Calu3 (cell line): ENCODE results near the gene TBC1D1. TPM values are rescaled to one million over a fixed set of nuclear protein-coding genes. Genes with fewer than 3 reads are reported as not detected.
"Not testable (repeated sequence)": the region's sequence is repeated elsewhere in the genome, so short reads cannot be mapped to it uniquely, and the experiment has no call there.

Experiments
- BruUV-seq: library from RNA; stranded (reverse); fragments of 400-500 nt; replicated peaks from 2 replicates; lab custom pipeline; 2021; lab: Mats Ljungman, UMichigan
- CTCF ChIA-PET: fragments of 300-600 bp; sonication (Branson Sonifier 250); formaldehyde crosslinking; loops from one replicate; lab custom pipeline; 2022; ENCODE audit warnings: antibody characterized with exemption; lab: Charles Lee
- DNase-seq: peaks from one replicate; pipeline ENCODE4 v3.0.0; 2022
- H3K27ac Mint-ChIP-seq: one replicate; pipeline ENCODE4 v1.8.0; 2022; ENCODE audit warnings: mixed read lengths; ENCODE audit not compliant: unreplicated experiment
- H3K27me3 Mint-ChIP-seq: one replicate; pipeline ENCODE4 v1.8.0; 2022; ENCODE audit warnings: mixed read lengths; ENCODE audit not compliant: unreplicated experiment
- H3K36me3 Mint-ChIP-seq: one replicate; pipeline ENCODE4 v1.8.0; 2022; ENCODE audit warnings: mild to moderate bottlenecking, moderate library complexity, mixed read lengths; ENCODE audit not compliant: insufficient read depth, unreplicated experiment
- H3K4me1 Mint-ChIP-seq: one replicate; pipeline ENCODE4 v1.8.0; 2022; ENCODE audit warnings: mild to moderate bottlenecking, low read depth, mixed read lengths; ENCODE audit not compliant: unreplicated experiment
- H3K4me3 Mint-ChIP-seq: one replicate; pipeline ENCODE4 v1.8.0; 2022; ENCODE audit warnings: mild to moderate bottlenecking, low read depth, moderate library complexity, mixed read lengths; ENCODE audit not compliant: unreplicated experiment
- H3K9me3 Mint-ChIP-seq: one replicate; pipeline ENCODE4 v1.8.0; 2022; ENCODE audit warnings: low read depth, mixed read lengths; ENCODE audit not compliant: unreplicated experiment
- intact Hi-C: fragments of 100-400 bp; cut with micrococcal nuclease; formaldehyde crosslinking; loops from one replicate; pipeline ENCODE4 v1.10.0; 2022; ENCODE audit not compliant: unreplicated experiment
- total RNA-seq: library from RNA; stranded (reverse); gene quantifications from 2 replicates; pipeline ENCODE4 v1.2.3, GENCODE V29; 2022
- TF ChIP-seq, protein P1 (sequence below): fragments of 200-600 bp; IDR thresholded peaks from one replicate; pipeline ENCODE4 v1.8.0; 2022; ENCODE audit warnings: antibody characterized with exemption; ENCODE audit not compliant: unreplicated experiment

The TBC1D1 gene
- total RNA-seq, 1 experiment from 2014 or later: 39.8 TPM

DNA sequence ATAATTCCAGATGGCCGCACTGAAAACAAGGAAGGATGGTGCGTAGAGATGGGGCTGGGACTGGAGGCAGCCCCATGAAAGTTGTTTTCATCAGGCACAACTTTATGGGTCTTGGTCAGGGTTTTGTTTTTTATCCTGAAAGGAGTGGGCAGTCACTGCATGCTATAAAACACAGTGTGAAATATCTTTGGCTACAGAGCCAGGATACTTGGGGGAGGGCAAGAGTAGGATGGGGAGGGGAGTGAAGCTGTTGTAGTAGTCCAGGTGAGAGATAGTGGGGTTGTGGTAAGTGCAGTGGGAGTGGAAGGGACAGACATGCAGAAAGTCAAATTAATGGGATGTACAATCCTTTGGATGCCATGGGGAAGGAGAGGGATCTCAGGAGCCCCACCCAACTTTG, 125.8 kb downstream of the TBC1D1 start:
- H3K9me3 Mint-ChIP-seq: no peaks in the 10 kb centered on the region
- H3K27ac Mint-ChIP-seq: no peak overlapping the region
- H3K4me1 Mint-ChIP-seq: peaks cover 2% of the 10 kb centered on the region
- no TSS peak for BruUV-seq
- TF ChIP-seq, protein P1, sequence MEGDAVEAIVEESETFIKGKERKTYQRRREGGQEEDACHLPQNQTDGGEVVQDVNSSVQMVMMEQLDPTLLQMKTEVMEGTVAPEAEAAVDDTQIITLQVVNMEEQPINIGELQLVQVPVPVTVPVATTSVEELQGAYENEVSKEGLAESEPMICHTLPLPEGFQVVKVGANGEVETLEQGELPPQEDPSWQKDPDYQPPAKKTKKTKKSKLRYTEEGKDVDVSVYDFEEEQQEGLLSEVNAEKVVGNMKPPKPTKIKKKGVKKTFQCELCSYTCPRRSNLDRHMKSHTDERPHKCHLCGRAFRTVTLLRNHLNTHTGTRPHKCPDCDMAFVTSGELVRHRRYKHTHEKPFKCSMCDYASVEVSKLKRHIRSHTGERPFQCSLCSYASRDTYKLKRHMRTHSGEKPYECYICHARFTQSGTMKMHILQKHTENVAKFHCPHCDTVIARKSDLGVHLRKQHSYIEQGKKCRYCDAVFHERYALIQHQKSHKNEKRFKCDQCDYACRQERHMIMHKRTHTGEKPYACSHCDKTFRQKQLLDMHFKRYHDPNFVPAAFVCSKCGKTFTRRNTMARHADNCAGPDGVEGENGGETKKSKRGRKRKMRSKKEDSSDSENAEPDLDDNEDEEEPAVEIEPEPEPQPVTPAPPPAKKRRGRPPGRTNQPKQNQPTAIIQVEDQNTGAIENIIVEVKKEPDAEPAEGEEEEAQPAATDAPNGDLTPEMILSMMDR: no peak
- H3K27me3 Mint-ChIP-seq: no peaks in the 10 kb centered on the region
- no peaks in the 10 kb centered on the region for H3K36me3 Mint-ChIP-seq
- CTCF ChIA-PET: no interaction called here
- intact Hi-C loops: loop anchor here (5.0 kb wide), 1 partner anchor 434 kb away; no protein-coding TSS in a partner anchor
- DNase-seq: no peak
- H3K4me3 Mint-ChIP-seq: no peak overlapping the region

DNA sequence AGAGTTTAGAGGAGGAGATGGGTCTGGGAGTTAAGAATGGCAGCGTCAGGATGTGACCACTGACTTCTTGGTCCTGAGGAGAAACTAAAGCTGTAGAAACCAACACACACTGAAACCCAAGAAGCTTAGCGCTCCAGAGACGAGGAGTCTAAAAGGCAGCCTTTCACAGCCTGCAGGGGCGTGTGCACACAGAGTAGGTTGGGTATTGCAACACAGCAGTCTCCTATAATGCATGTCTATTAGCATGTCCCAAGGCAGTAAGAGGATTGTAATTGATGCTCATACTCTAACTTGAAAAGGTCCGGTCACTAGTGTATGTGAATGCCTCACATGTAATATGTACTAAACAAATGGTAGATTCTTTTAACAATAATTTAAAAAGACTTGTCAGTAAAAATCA, 126.7 kb downstream of the TBC1D1 start:
- peaks cover 8% of the 10 kb centered on the region for H3K4me1 Mint-ChIP-seq
- no TSS peak for BruUV-seq
- no peaks in the 10 kb centered on the region for H3K36me3 Mint-ChIP-seq

DNA sequence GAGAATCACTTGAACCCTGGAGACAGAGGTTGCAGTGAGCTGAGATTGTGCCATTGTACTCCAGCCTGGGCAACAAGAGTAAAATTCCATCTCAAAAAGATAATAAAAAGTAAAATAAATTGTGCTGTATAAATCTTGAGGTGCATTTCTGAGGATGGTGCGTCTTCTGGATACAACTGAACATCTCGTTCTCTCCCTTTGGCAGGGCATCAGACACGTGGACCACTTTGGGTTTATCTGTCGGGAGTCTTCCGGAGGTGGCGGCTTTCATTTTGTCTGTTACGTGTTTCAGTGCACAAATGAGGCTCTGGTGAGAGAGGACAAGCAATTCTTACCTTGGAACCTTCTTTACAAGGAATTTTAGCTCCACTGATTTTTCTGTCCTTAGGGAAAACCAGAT, 129.5 kb downstream of the TBC1D1 start:
- Mint-ChIP-seq H3K4me3 (no peak overlapping the region), H3K27me3 (no peaks in the 10 kb centered on the region), H3K36me3 (no peaks in the 10 kb centered on the region), H3K27ac (no peak overlapping the region), H3K9me3 (no peaks in the 10 kb centered on the region), H3K4me1 (peaks cover 8% of the 10 kb centered on the region)
- no TSS peak for BruUV-seq
- intact Hi-C loops: no loop called here
- CTCF ChIA-PET: no interaction called here
- TF ChIP-seq, protein P1: no peak
- DNase-seq: no peak

More for the DNA sequence above, 126.7 kb downstream of the TBC1D1 start:
- DNase-seq: no peak
- CTCF ChIA-PET: no interaction called here
- Mint-ChIP-seq H3K27ac (no peak overlapping the region), H3K9me3 (no peaks in the 10 kb centered on the region), H3K27me3 (no peaks in the 10 kb centered on the region), H3K4me3 (no peak overlapping the region)
- intact Hi-C loops: loop anchor here (5.0 kb wide), 1 partner anchor 435 kb away; no protein-coding TSS in a partner anchor
- TF ChIP-seq, protein P1: no peak

DNA sequence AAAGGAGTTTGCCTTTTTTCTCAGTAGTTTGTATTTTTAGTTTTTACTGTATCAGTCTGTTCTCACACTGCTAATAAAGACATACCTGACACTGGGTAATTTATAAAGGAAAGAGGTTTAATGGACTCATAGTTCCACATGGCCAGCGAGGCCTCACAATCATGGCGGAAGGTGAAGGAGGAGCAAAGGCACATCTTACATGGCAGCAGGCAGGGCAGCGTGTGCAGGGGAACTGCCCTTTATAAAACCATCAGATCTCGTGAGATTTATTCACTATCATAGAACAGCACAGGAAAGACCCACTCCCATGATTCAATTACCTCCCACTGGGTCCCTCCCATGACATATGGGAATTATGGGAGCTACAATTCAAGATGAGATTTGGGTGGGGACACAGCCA, 130.1 kb downstream of the TBC1D1 start:
- CTCF ChIA-PET, BruUV-seq, H3K27me3 Mint-ChIP-seq, H3K4me3 Mint-ChIP-seq, H3K27ac Mint-ChIP-seq, H3K4me1 Mint-ChIP-seq, H3K9me3 Mint-ChIP-seq, DNase-seq, H3K36me3 Mint-ChIP-seq, intact Hi-C loops: not testable (repeated sequence)

DNA sequence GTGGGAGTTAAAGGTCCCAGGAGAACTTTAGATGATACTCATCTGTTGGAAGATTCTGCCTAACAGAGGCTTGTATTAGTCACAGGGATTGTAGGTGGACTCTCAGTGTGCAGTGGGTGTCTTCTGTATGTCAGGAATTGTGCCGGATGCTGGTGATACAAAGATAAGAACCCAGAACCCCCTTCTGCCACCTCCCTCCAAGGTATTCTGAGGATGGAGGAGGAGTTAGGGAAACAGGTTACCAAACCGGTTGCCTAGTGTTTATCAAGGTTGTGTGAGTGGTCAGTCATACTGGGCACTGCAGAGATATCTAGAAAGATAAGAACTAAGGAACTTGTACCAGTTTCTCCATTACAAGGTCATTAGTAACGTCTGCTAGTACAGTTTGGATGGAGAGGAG, 130.9 kb downstream of the TBC1D1 start:
- Mint-ChIP-seq H3K27me3 (no peaks in the 10 kb centered on the region), H3K27ac (no peak overlapping the region), H3K36me3 (no peaks in the 10 kb centered on the region), H3K4me1 (peaks cover 8% of the 10 kb centered on the region), H3K4me3 (no peak overlapping the region), H3K9me3 (no peaks in the 10 kb centered on the region)
- DNase-seq: no peak
- BruUV-seq: no TSS peak
- intact Hi-C loops: no loop called here
- CTCF ChIA-PET: no interaction called here
- TF ChIP-seq, protein P1: no peak
